ENCODE results near the gene TANC1.

- TF ChIP-seq CTCF (conservative IDR thresholded peaks at IDR 0.05; ENCODE audit: low read depth, low read length) (no peak), POLR2A (IDR thresholded peaks at IDR 0.05; ENCODE audit: low read depth, low read length) (no peak), MAFK (IDR thresholded peaks at IDR 0.05; ENCODE audit: low read depth, low read length) (no peak), CEBPB (IDR thresholded peaks at IDR 0.05; ENCODE audit: low read depth, low read length) (no peak), RAD21 (IDR thresholded peaks at IDR 0.05; ENCODE audit: low read length) (no peak), ELK1 (IDR thresholded peaks at IDR 0.05; ENCODE audit: borderline replicate concordance, low read depth, low read length) (no peak), NFE2L2 (IDR thresholded peaks at IDR 0.05; ENCODE audit: low read depth, low read length) (no peak), USF2 (IDR thresholded peaks at IDR 0.05; ENCODE audit: low read depth, low read length) (no peak), SMC3 (IDR thresholded peaks at IDR 0.05; ENCODE audit: low read depth, low read length) (no peak), RCOR1 (IDR thresholded peaks at IDR 0.05; ENCODE audit: insufficient replicate concordance, low read length) (no peak)
Measured at GRCh38 chr2:159017837-159018236, 49.4 kb downstream of the TANC1 start.

Data from IMR-90 (cell line).